Upper lobe of right lung (tissue), 1 donor: ENCODE results near the gene CLEC3B. TPM values are rescaled to one million over a fixed set of nuclear protein-coding genes. Genes with fewer than 3 reads are reported as not detected.

ENCODE experiments used
- ATAC-seq: fragments of 200-7000 bp; cut with Tn5 transposase; one replicate; pipeline ENCODE4 v1.9.1; 2020; ENCODE audit warnings: mild to moderate bottlenecking, moderate library complexity
- DNase-seq: peaks from one replicate; pipeline ENCODE4 v3.0.0-alpha.2; 2020
- H3K27ac ChIP-seq: fragments of 200-600 bp; one replicate; pipeline ENCODE4 v1.8.0; 2022
- H3K27me3 ChIP-seq: fragments of 200-600 bp; one replicate; pipeline ENCODE4 v1.8.0; 2022; ENCODE audit warnings: mild to moderate bottlenecking
- H3K36me3 ChIP-seq: fragments of 200-600 bp; one replicate; pipeline ENCODE4 v1.8.0; 2022
- H3K4me1 ChIP-seq: fragments of 200-600 bp; one replicate; pipeline ENCODE4 v1.8.0; 2022
- H3K4me3 ChIP-seq: fragments of 200-600 bp; one replicate; pipeline ENCODE4 v1.8.0; 2022; ENCODE audit warnings: mild to moderate bottlenecking
- H3K9me3 ChIP-seq: fragments of 200-600 bp; one replicate; pipeline ENCODE4 v1.8.0; 2022
- intact Hi-C: fragments of 100-400 bp; cut with DNase I; formaldehyde crosslinking; loops from one replicate; pipeline ENCODE4 v1.11.0; 2022
- total RNA-seq: library from RNA; stranded (reverse); fragmentation: NEBNext Ultra II Directional; extraction: Animal tissue kit (Norgen Biotek cat#: 25700); gene quantifications from one replicate; pipeline ENCODE4 v1.2.1, GENCODE V29; 2021
- TF ChIP-seq, protein P1 (sequence below): fragments of 200-600 bp; IDR thresholded peaks from one replicate; pipeline ENCODE4 v1.8.0; 2022; ENCODE audit warnings: antibody characterized with exemption
- donor health status: DM: no; HTN: yes; CAD: no; lungs with severe emphysema.

CLEC3B gene
- total RNA-seq, 1 donor from 2014 or later: 265 TPM

DNA sequence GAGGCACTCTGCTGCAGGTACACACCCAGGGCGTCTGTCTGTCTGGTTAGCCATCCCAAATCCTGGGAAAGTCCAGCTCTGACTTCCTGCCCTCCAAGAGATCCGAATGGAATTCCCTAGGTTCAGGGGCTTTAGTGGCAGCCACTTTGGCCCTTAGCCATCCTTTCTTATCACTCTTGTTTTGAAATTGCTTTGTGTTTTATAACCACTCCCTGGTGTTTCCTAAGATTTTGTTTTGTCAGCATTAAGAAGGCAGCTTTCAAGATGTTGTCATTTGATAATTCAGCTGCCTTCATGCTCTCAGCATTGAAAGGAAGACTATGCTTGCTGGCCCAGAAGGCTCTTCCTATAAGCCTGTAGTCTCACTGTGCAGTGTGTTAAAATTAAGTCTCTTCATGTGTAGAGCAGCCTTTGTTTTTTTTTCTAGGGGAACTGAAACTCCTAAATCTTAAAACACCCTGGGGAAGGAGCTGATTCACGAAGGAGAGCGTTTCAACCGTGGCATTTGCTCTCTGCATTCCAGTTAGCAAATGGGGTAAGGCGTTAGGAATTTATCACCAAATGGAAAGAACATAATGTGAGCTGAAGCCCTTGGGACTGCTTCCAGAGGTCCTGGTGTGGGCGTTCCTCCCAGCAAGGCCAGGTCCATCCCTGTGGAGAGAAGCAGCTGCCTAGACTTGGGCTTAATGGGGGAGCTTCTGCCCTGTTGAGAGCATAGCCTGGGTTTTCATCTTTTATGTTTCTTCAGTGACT, 14.2 kb upstream of the CLEC3B start:
- Histone ChIP-seq H3K27ac (peak overlapping the region; percentile 81), H3K4me3 (no peak overlapping the region), H3K36me3 (peaks cover 23% of the 10 kb centered on the region), H3K27me3 (no peaks in the 10 kb centered on the region), H3K9me3 (no peaks in the 10 kb centered on the region), H3K4me1 (peaks cover 36% of the 10 kb centered on the region)
- DNase-seq (peak; percentile 67), ATAC-seq (peak; percentile 75)
- intact Hi-C loops: no loop called here
- TF ChIP-seq, protein P1, sequence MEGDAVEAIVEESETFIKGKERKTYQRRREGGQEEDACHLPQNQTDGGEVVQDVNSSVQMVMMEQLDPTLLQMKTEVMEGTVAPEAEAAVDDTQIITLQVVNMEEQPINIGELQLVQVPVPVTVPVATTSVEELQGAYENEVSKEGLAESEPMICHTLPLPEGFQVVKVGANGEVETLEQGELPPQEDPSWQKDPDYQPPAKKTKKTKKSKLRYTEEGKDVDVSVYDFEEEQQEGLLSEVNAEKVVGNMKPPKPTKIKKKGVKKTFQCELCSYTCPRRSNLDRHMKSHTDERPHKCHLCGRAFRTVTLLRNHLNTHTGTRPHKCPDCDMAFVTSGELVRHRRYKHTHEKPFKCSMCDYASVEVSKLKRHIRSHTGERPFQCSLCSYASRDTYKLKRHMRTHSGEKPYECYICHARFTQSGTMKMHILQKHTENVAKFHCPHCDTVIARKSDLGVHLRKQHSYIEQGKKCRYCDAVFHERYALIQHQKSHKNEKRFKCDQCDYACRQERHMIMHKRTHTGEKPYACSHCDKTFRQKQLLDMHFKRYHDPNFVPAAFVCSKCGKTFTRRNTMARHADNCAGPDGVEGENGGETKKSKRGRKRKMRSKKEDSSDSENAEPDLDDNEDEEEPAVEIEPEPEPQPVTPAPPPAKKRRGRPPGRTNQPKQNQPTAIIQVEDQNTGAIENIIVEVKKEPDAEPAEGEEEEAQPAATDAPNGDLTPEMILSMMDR: no peak

DNA sequence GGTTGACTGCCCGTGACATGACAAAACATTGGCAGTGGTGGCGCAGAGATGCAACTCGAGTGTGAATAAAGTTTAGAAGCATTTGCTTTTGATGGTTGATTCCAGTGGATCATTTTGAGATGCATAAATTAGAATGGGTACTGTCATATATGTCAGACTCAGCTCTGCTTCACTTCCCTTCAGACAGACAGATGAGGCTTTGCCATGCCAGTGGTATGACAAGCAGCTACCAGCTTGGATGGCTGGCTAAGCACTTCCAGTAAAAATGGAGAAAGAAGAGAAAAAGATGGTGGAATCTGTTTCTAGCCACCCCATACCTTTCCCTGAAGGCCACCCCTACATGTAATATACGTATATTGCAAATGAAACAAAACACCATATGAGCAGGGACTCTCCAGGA, 13.5 kb upstream of the CLEC3B start:
- peaks cover 16% of the 10 kb centered on the region for H3K36me3 ChIP-seq
- no peaks in the 10 kb centered on the region for H3K27me3 ChIP-seq
- peaks cover 42% of the 10 kb centered on the region for H3K4me1 ChIP-seq
- H3K9me3 ChIP-seq: no peaks in the 10 kb centered on the region
- H3K4me3 ChIP-seq: no peak overlapping the region
- H3K27ac ChIP-seq: peak overlapping the region; percentile 81
- intact Hi-C loops: no loop called here
- TF ChIP-seq, protein P1: no peak
- no peak for ATAC-seq
- no peak for DNase-seq

DNA sequence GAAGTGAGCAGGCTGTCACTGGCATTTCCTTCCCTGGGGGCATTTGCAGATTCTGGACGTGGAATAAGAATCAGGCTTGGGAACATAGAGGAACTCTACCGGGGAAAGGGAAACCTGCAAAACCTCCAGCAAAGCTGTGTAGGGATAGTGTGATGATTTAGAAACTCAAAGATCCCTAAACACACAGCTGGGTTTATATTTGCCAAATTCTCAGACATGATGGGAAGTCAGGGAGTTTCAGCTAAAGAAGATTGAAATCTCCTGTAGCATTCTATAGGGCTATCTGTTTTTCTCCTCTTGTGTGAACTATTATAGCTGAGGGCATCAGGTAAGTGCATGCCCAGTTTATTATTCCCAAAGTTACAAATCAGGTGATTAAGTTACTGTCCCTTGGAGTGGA, 9.2 kb upstream of the CLEC3B start:
- no peaks in the 10 kb centered on the region for H3K9me3 ChIP-seq
- no peaks in the 10 kb centered on the region for H3K27me3 ChIP-seq
- peaks cover 13% of the 10 kb centered on the region for H3K36me3 ChIP-seq
- peaks cover 36% of the 10 kb centered on the region for H3K4me1 ChIP-seq
- H3K4me3 ChIP-seq: no peak overlapping the region
- ATAC-seq (no peak), DNase-seq (no peak)
- no peak overlapping the region for H3K27ac ChIP-seq
- intact Hi-C loops: no loop called here
- TF ChIP-seq, protein P1: no peak

DNA sequence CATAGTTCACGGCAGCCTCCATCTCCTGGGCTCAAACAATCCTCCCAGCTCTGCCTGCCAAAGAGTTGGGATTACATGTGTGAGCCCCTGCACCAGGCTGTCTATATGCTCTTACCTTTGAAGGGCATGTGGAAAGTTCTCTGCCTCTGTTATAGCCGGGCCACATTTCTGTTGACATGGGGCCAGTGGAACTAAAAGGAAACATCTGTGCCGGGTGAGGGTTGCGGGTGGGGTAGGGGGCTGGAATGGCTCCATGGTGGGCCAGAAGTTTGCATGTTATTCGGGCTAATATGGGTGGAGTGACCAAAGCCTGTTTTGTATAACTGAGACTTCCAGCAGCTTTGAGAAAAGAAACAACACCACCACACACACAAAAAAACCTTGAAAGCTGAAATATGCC, 8.3 kb upstream of the CLEC3B start:
- no peak for ATAC-seq
- Histone ChIP-seq H3K27ac (no peak overlapping the region), H3K9me3 (no peaks in the 10 kb centered on the region), H3K4me1 (peaks cover 28% of the 10 kb centered on the region), H3K4me3 (no peak overlapping the region), H3K36me3 (peaks cover 9% of the 10 kb centered on the region), H3K27me3 (no peaks in the 10 kb centered on the region)
- intact Hi-C loops: no loop called here
- TF ChIP-seq, protein P1: no peak
- DNase-seq: no peak

DNA sequence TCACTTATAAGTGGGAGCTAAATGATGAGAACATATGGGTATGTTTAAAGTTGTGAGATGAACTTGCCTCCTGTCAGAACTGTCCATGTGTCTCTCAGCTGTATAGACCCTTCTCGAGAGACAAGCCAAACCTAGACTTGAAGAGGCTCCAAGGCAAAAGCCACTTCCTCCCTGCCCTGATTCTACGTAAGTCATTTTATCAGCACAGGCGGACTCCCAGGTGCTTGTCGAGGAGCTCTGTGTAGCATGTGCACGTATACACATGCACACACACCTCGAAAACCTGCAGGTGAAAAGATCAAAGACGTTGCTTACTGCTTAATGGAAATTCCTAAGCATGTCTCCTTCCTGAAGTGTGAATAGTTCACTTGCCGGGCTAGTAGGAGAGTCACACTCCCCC, 5.6 kb upstream of the CLEC3B start:
- no peak overlapping the region for H3K4me3 ChIP-seq
- ATAC-seq: no peak

More for the DNA sequence above, 5.6 kb upstream of the CLEC3B start:
- H3K4me1 ChIP-seq: peaks cover 35% of the 10 kb centered on the region
- no peak for DNase-seq
- intact Hi-C loops: no loop called here
- TF ChIP-seq, protein P1: no peak
- H3K36me3 ChIP-seq: no peaks in the 10 kb centered on the region
- H3K9me3 ChIP-seq: no peaks in the 10 kb centered on the region
- H3K27ac ChIP-seq: no peak overlapping the region
- H3K27me3 ChIP-seq: no peaks in the 10 kb centered on the region
